RWPE2 (cell line): ENCODE measurements around the gene GPC5.

Experiments
- ATAC-seq: fragments of 200-7000 bp; cut with Tn5 transposase; 3 replicates; pipeline ENCODE4 v1.9.1; 2021; ENCODE audit warnings: low read depth
- DNase-seq: peaks from one replicate; pipeline ENCODE4 v3.0.0-alpha.2; 2020; ENCODE audit warnings: low spot score
- H3K27ac ChIP-seq: fragments of 450-650 bp; 2 replicates; pipeline ENCODE4 v1.5.1; 2017; ENCODE audit warnings: mild to moderate bottlenecking; ENCODE audit not compliant: poor library complexity, severe bottlenecking
- H3K27me3 ChIP-seq: fragments of 250-450 bp; sonication (Bioruptor Pico); 2 replicates; pipeline ENCODE4 v1.5.1; 2021; ENCODE audit warnings: mild to moderate bottlenecking, moderate library complexity; ENCODE audit not compliant: insufficient read depth, poor library complexity, severe bottlenecking
- H3K36me3 ChIP-seq: fragments of 250-450 bp; sonication (Bioruptor Pico); 2 replicates; pipeline ENCODE4 v1.5.1; 2020; ENCODE audit warnings: low read depth, mild to moderate bottlenecking, moderate library complexity
- H3K4me1 ChIP-seq: fragments of 250-450 bp; sonication (Bioruptor Pico); 2 replicates; pipeline ENCODE4 v1.5.1; 2021; ENCODE audit warnings: mild to moderate bottlenecking, moderate library complexity; ENCODE audit not compliant: insufficient read depth, poor library complexity, severe bottlenecking
- H3K4me3 ChIP-seq: fragments of 250-450 bp; sonication (Bioruptor Pico); 2 replicates; pipeline ENCODE4 v1.5.1; 2021; ENCODE audit warnings: mild to moderate bottlenecking, moderate library complexity; ENCODE audit not compliant: severe bottlenecking
- H3K9me3 ChIP-seq: fragments of 250-450 bp; sonication (Bioruptor Pico); 2 replicates; pipeline ENCODE4 v1.5.1; 2021; ENCODE audit warnings: mild to moderate bottlenecking, moderate library complexity; ENCODE audit not compliant: severe bottlenecking
- TF ChIP-seq, protein P1 (sequence below): fragments of 450-650 bp; IDR thresholded peaks from one replicate; pipeline ENCODE4 v1.5.1; 2017; ENCODE audit warnings: mild to moderate bottlenecking, moderate library complexity; ENCODE audit not compliant: poor library complexity, severe bottlenecking

GPC5 gene

GRCh38 chr13:91632086-91632485 is 233.7 kb downstream of the GPC5 start:
- TF ChIP-seq, protein P1, sequence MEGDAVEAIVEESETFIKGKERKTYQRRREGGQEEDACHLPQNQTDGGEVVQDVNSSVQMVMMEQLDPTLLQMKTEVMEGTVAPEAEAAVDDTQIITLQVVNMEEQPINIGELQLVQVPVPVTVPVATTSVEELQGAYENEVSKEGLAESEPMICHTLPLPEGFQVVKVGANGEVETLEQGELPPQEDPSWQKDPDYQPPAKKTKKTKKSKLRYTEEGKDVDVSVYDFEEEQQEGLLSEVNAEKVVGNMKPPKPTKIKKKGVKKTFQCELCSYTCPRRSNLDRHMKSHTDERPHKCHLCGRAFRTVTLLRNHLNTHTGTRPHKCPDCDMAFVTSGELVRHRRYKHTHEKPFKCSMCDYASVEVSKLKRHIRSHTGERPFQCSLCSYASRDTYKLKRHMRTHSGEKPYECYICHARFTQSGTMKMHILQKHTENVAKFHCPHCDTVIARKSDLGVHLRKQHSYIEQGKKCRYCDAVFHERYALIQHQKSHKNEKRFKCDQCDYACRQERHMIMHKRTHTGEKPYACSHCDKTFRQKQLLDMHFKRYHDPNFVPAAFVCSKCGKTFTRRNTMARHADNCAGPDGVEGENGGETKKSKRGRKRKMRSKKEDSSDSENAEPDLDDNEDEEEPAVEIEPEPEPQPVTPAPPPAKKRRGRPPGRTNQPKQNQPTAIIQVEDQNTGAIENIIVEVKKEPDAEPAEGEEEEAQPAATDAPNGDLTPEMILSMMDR = no peak
- H3K27me3 ChIP-seq = no peaks in the 10 kb centered on the region
- H3K36me3 ChIP-seq = no peaks in the 10 kb centered on the region
- peaks cover 12% of the 10 kb centered on the region for H3K4me1 ChIP-seq
- H3K9me3 ChIP-seq = peaks cover 2% of the 10 kb centered on the region
- peak; percentile 80 for ATAC-seq
- no peak overlapping the region for H3K27ac ChIP-seq
- no peak for DNase-seq
- no peak overlapping the region for H3K4me3 ChIP-seq

DNA sequence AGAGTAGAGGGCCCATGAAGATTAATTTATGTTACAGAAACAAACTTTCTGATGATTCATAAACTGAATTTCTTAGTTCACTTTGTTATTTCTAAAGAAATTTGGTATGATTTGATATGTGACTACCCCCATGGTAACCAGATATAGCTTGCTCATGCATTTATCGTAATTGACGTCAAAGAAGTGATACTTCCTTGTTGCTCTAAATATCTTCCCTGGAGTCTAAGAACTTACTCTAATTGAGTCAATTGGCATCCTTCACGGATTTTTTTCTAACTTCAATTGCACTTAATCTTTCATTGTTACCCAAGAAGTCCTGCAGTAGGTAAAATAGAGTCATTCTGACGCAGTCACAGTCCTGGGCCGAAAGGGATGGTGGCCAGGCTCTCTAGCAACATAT is 240.9 kb downstream of the GPC5 start:
- H3K4me1 ChIP-seq = no peaks in the 10 kb centered on the region
- no peak for ATAC-seq

DNA sequence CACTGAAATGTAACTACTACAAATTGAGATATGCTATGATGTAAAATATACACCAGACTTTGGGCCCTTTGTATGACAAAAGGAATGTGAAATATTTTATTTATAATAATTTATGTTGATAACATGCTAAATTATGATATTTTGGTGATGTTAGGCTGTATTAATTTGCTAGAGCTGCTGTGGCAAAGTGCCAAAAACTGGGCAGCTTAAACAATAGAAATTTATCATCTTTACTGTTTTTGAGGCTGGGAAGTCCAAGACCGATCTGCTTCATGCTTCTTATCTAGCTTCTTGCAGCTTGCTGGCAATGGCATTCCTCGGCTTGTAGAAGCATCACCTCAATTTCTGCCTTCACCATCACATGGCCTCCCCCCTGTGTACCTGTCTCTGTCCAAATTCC is 245.0 kb downstream of the GPC5 start:
- Histone ChIP-seq H3K27ac (no peak overlapping the region), H3K9me3 (no peaks in the 10 kb centered on the region), H3K27me3 (no peaks in the 10 kb centered on the region), H3K36me3 (no peaks in the 10 kb centered on the region), H3K4me3 (no peak overlapping the region), H3K4me1 (peaks cover 6% of the 10 kb centered on the region)
- DNase-seq (no peak), ATAC-seq (no peak)
- TF ChIP-seq, protein P1 = no peak

More for the DNA sequence above, 240.9 kb downstream of the GPC5 start:
- no peak overlapping the region for H3K4me3 ChIP-seq
- no peaks in the 10 kb centered on the region for H3K36me3 ChIP-seq
- H3K9me3 ChIP-seq = no peaks in the 10 kb centered on the region
- TF ChIP-seq, protein P1 = no peak
- no peaks in the 10 kb centered on the region for H3K27me3 ChIP-seq
- no peak for DNase-seq
- no peak overlapping the region for H3K27ac ChIP-seq

- no peaks in the 10 kb centered on the region for H3K9me3 ChIP-seq
- TF ChIP-seq, protein P1 = no peak
- H3K4me1 ChIP-seq = peaks cover 6% of the 10 kb centered on the region
- DNase-seq = no peak
- no peak for ATAC-seq
- H3K36me3 ChIP-seq = no peaks in the 10 kb centered on the region
- H3K4me3 ChIP-seq = no peak overlapping the region
- no peak overlapping the region for H3K27ac ChIP-seq
- no peaks in the 10 kb centered on the region for H3K27me3 ChIP-seq
These were observed 246.4 kb downstream of the GPC5 start for GRCh38 chr13:91644806-91645205.

DNA sequence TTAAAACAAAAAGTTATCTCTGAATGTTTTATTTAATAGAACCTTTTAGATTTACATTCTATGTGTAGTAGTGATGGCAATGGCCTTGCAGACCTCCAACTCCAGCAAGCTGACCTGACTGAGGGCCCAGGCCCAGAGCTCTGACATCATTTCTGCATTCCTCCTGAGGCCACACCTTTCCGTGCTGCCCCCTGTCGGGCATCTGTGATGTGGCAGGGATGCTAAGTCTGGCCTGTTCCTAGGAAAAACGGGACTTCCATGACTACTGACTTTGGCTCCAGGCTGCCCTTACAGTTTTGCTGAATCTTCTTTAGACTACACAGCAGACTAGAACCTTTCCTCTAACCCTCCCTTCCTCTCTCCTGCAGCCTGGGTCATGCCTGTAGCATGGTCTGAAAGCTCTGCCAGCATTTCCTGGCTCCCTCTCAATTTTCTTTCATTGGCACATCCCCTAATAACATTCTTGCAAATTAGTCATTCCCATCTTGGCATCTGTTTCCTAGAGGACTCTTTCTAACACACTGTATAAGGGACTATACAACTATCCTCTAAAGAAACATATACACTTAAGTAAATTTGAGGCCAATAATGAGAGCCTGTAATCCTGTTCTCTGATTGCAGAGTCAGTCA is 249.1 kb downstream of the GPC5 start:
- H3K27ac ChIP-seq = peak overlapping the region; percentile 5
- peak; percentile 81 for ATAC-seq
- DNase-seq = no peak
- peaks cover 10% of the 10 kb centered on the region for H3K4me1 ChIP-seq
- no peaks in the 10 kb centered on the region for H3K27me3 ChIP-seq
- TF ChIP-seq, protein P1 = peak; percentile 53
- H3K4me3 ChIP-seq = no peak overlapping the region
- H3K36me3 ChIP-seq = no peaks in the 10 kb centered on the region
- H3K9me3 ChIP-seq = no peaks in the 10 kb centered on the region
